Heart left ventricle (tissue), 16 donors: Measurements from ENCODE around the gene STARD3. TPM values are rescaled to one million over a fixed set of nuclear protein-coding genes. Genes with fewer than 3 reads are reported as not detected.

Experiments
- ATAC-seq, 4 donors: fragments of 200-7000 bp; cut with Tn5 transposase; one replicate each; pipeline ENCODE4 v1.9.1; 2020 to 2022; ENCODE audit warnings: moderate library complexity in 4 of 4, mild to moderate bottlenecking in 3 of 4, moderate number of reproducible peaks in 1 of 4
- DNase-seq, 5 donors: peaks; one replicate each; pipeline ENCODE4 v3.0.0-alpha.2; 2020
- H3K27ac ChIP-seq, 12 donors: fragments of 200-600 bp; sonication (generic) in 4 of 12; one replicate each; pipeline versions ENCODE4 v1.5.0 to v1.8.0; 2016 to 2022; ENCODE audit warnings: mild to moderate bottlenecking in 2 of 12
- H3K27me3 ChIP-seq, 9 donors: fragments of 200-600 bp; sonication (generic) in 2 of 9; one replicate each; pipeline versions ENCODE4 v1.5.1 to v1.8.0; 2016 to 2022; ENCODE audit warnings: mild to moderate bottlenecking in 3 of 9
- H3K36me3 ChIP-seq, 9 donors: fragments of 200-600 bp; sonication (generic) in 2 of 9; one replicate each; pipeline versions ENCODE4 v1.5.0 to v1.8.0; 2018 to 2022; ENCODE audit warnings: mild to moderate bottlenecking in 2 of 9
- H3K4me1 ChIP-seq, 12 donors: fragments of 200-600 bp; sonication (generic) in 4 of 12; one replicate each; pipeline versions ENCODE4 v1.5.0 to v1.8.0; 2016 to 2022; ENCODE audit warnings: mild to moderate bottlenecking in 3 of 12
- H3K4me3 ChIP-seq, 12 donors: fragments of 200-600 bp; sonication (generic) in 4 of 12; one replicate each; pipeline versions ENCODE4 v1.5.0 to v1.8.0; 2017 to 2022; ENCODE audit warnings: mild to moderate bottlenecking in 9 of 12, moderate library complexity in 4 of 12
- H3K9me3 ChIP-seq, 12 donors: fragments of 200-600 bp; sonication (generic) in 4 of 12; one replicate each; pipeline versions ENCODE4 v1.5.0 to v1.8.0; 2016 to 2022; ENCODE audit warnings: mild to moderate bottlenecking in 1 of 12
- POLR2A ChIP-seq, 2 donors: fragments of 450-650 bp; IDR thresholded peaks; one replicate each; pipeline ENCODE4 v1.6.1; 2017; ENCODE audit warnings: antibody characterized with exemption in 2 of 2, mild to moderate bottlenecking in 2 of 2, moderate library complexity in 2 of 2
- WGBS, 4 donors: extraction: QIAGEN DNeasy Blood & Tissue Kit in 2 of 4; methylation state at CpG; one replicate each; pipeline versions ENCODE4 v1.1.5 to v1.1.7; 2013 to 2018; 5-methylcytosine and 5-hydroxymethylcytosine counted together
- intact Hi-C, 10 donors: fragments of 100-400 bp; cut with DNase I; formaldehyde crosslinking; loops; one replicate each; pipeline versions ENCODE4 v1.11.1 to v1.14.2; 2022
- polyA plus RNA-seq, 2 donors: library from polyadenylated mRNA; stranded (reverse); fragments of 200-250 nt; gene quantifications; one replicate each; pipeline ENCODE4 v1.2.3, GENCODE V29; 2013
- total RNA-seq, 9 donors: library from RNA; depleted of rRNA in 2 of 9; stranded (reverse); fragments of >200 nt in 2 of 9; fragmentation: NEBNext Ultra II Directional in 3 of 9; extraction: Animal tissue kit (Norgen Biotek cat#: 25700) in 3 of 9; gene quantifications; one replicate each; pipeline versions ENCODE4 v1.1.0 to v1.2.4, GENCODE V29; 2016 to 2023
- TF ChIP-seq, protein P1 (sequence below), 12 donors: fragments of 200-600 bp; sonication (generic) in 4 of 12; IDR thresholded peaks; one replicate each; pipeline versions ENCODE4 v1.5.0 to v1.8.0; 2018 to 2022; ENCODE audit warnings: antibody characterized with exemption in 12 of 12, mild to moderate bottlenecking in 5 of 12
- donor health status: ischemic (EF 13 %, LVEDD 7.1; RV severe dilation, severe dysfunction).
- donor health status: healthy with polysubstance abuse.
- donor health status: DM: no; HTN: yes; CAD: no.
- donor health status: DM: no; HTN: no; CAD: no.
- donor health status: ischemic (EF 25% LVEDD 6.9; RV normal size, moderate dysfunction).
- donor health status: ischemic (EF 25% LVEDD 5.7; RV mildly dilated, moderate dysfunction).
- donor health status: healthy.
- donor health status: DM: yes; HTN: yes; CAD: no.
- donor health status: ischemic (EF 35%, LVEDD 5.7; RV mildly dilated, moderate dysfunction).
- donor health status: nonischemic (EF 11% LVEDD 7.7; RV severe dilation, severe dysfunction).
- donor health status: DM: yes; HTN: yes; CAD: no.
- donor health status: PGD.
- donor health status: ischemic (EF 29% LVEDD 5.4; RV normal size, mild dysfunction).
- donor health status: nonischemic (EF 23%, LVEDD 6.1; RV moderate dilation, normal function).

Gene STARD3
- total and polyA plus RNA-seq, 11 donors: 14.1 to 57.2 (median 24.2) TPM

DNA sequence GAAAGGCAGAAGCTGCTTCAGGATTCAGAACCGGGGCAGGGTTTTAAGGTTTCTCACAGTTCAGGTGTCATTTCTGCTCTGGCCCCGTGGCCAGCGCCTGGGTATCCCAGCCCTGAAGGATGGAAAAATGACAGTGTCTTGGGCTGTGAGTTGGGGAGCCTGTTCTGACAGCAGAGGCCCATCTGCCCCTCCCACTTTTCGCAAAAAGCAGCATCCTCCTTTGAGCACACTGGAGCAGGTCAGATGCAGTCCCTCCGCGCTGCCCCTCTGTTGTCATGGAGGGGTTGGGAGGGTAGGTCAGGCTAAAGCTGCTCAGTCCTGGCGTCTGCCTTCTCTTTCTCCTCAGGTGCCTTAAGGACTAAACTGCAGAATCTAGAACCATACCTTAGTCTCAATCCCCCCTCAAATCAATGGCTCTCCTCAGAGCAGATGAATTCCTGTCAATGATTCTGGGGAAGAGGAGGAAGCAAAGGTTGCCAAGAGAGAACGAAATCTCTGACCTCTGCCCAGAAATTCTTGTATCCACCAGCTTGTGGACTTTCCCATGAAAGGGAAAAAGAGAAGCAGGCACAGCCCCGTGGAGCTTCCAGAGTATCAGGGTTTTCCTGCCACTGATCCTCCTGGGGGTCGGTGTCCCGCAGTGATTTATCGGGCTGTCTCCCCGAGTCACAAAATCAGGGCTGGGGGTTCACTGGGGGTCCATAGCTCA is 36.5 kb upstream of the STARD3 start:
- no peak for ATAC-seq
- WGBS, 4 donors: 2 to 6% (median 4%) methylated on average over 8 to 13 of the region's 13 CpGs
- TF ChIP-seq, protein P1, sequence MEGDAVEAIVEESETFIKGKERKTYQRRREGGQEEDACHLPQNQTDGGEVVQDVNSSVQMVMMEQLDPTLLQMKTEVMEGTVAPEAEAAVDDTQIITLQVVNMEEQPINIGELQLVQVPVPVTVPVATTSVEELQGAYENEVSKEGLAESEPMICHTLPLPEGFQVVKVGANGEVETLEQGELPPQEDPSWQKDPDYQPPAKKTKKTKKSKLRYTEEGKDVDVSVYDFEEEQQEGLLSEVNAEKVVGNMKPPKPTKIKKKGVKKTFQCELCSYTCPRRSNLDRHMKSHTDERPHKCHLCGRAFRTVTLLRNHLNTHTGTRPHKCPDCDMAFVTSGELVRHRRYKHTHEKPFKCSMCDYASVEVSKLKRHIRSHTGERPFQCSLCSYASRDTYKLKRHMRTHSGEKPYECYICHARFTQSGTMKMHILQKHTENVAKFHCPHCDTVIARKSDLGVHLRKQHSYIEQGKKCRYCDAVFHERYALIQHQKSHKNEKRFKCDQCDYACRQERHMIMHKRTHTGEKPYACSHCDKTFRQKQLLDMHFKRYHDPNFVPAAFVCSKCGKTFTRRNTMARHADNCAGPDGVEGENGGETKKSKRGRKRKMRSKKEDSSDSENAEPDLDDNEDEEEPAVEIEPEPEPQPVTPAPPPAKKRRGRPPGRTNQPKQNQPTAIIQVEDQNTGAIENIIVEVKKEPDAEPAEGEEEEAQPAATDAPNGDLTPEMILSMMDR (IDR thresholded peaks at IDR 0.05): no peak
- intact Hi-C loops: no loop called here
- Histone ChIP-seq H3K4me1 (peaks cover 0 to 48% (median 23%) of the 10 kb centered on the region in 12 donors), H3K4me3 (no peak overlapping the region), H3K27ac (no peak overlapping the region), H3K27me3 (peaks cover 81 to 100% (median 98%) of the 10 kb centered on the region in 9 donors), H3K36me3 (no peaks in the 10 kb centered on the region), H3K9me3 (no peaks in the 10 kb centered on the region)
- DNase-seq: no peak

DNA sequence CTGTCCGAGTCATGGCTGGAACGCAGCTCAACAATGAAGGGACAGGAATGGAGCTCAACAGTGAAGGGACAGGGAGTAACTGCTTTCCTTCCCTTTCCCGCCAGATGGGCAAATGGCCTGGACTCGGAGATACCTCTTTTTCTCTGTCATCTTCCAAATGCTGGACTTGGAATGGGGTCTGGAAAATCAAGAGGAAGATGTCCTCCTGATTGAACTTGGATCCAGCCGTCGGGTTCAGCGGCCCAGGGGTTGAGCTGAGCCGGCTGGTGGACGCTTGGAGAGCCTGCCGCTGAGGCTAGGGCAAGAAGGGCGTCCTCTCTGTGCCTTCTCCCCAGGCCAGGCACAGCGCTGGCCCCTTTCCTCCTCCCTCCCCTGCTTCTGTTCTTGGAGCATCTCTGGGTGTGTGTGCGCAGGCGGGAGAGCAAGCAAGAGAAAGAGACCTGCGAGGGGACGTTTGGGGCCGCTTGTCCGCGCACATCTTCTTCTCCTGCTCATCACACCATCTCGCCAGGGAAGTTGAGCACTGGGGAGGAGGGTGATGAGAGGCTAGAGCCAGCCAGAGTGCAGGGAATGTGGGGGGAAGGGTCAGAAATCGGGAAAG is 35.8 kb upstream of the STARD3 start:
- WGBS, 4 donors: 4 to 9% (median 6%) methylated on average over 15 to 21 of the region's 21 CpGs
- Histone ChIP-seq H3K27ac (no peak overlapping the region), H3K4me1 (peaks cover 4 to 54% (median 29%) of the 10 kb centered on the region in 12 donors), H3K4me3 (no peak overlapping the region), H3K9me3 (no peaks in the 10 kb centered on the region), H3K27me3 (peaks cover 84 to 100% (median 98%) of the 10 kb centered on the region in 9 donors), H3K36me3 (no peaks in the 10 kb centered on the region)
- intact Hi-C loops: no loop called here
- TF ChIP-seq, protein P1 (IDR thresholded peaks at IDR 0.05): no peak
- no peak for TF ChIP-seq POLR2A (IDR thresholded peaks at IDR 0.05)
- ATAC-seq (no peak), DNase-seq (no peak)

DNA sequence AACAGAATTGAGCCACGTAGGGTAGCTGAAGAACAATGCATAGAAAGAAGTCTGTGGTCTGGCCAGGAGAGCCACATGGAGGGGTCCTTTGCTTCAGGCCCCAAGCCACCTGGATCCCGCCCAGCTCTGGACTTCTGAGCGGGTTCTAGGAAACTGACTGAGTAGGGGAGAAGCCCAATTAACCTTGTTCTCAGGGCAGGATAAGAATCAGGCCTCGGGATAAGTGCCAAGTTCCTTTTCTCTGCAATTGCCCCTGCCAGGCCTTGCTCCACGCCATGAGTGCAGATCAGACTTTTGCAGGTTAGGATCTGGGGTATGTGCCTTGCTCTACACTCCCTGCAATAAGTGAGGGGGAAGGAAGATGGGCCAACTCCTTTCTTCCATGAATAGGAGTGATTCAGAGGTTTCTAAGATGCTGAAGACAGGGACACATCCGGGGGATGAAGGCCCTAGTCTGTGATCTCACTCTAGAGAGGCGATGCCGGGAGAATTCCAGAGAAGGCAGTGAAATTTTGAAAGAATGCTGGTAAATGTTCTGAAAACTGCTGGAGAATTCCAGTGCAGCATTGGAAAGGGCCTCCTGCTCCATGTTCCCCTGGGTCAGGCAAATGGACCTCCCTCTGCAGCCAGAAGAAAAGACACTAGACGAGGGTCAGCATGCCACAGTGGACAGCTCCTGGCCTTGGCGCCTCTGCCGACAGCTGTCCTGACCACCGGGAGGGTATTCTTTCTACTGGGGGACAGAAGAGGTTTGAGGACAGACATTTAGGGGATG is 35.0 kb upstream of the STARD3 start:
- peaks cover 80 to 100% (median 98%) of the 10 kb centered on the region in 9 donors for H3K27me3 ChIP-seq
- ATAC-seq: no peak
- peaks cover 4 to 58% (median 38%) of the 10 kb centered on the region in 12 donors for H3K4me1 ChIP-seq
- no peak overlapping the region for H3K4me3 ChIP-seq
- no peaks in the 10 kb centered on the region for H3K9me3 ChIP-seq
- no peak for DNase-seq
- intact Hi-C loops: no loop called here
- H3K36me3 ChIP-seq: no peaks in the 10 kb centered on the region
- no peak overlapping the region for H3K27ac ChIP-seq
- TF ChIP-seq POLR2A (IDR thresholded peaks at IDR 0.05): no peak
- TF ChIP-seq, protein P1 (IDR thresholded peaks at IDR 0.05): no peak
- 25 to 47% (median 35%) methylated on average over 10 to 12 of the region's 12 CpGs for WGBS, 4 donors
